H9 (cell line): ENCODE results near the gene PGM3. TPM values are rescaled to one million over a fixed set of nuclear protein-coding genes. Genes with fewer than 3 reads are reported as not detected.

Source experiments
- DNase-seq: peaks from one replicate; pipeline ENCODE4 v3.0.0-alpha.2; 2017
- H2AFZ ChIP-seq: one replicate; pipeline ENCODE4 v1.6.1; 2013; ENCODE audit warnings: mild to moderate bottlenecking, low read length, control low read depth, moderate library complexity
- H2AK5ac ChIP-seq: 2 replicates; pipeline ENCODE4 v1.6.1; 2013; ENCODE audit warnings: low read length, control low read depth, mixed read lengths; ENCODE audit not compliant: insufficient read length
- H2BK120ac ChIP-seq: one replicate; pipeline ENCODE4 v1.6.1; 2013; ENCODE audit warnings: low read depth, mild to moderate bottlenecking, low read length, control low read depth, inconsistent platforms; ENCODE audit not compliant: poor library complexity, severe bottlenecking
- H2BK12ac ChIP-seq: 2 replicates; pipeline ENCODE4 v1.6.1; 2013; ENCODE audit warnings: low read length, control low read depth, mixed read lengths, low read depth; ENCODE audit not compliant: insufficient read length
- H2BK15ac ChIP-seq: 2 replicates; pipeline ENCODE4 v1.6.1; 2013; ENCODE audit warnings: low read depth, low read length, control low read depth
- H2BK20ac ChIP-seq: one replicate; pipeline ENCODE4 v1.6.1; 2013; ENCODE audit warnings: low read depth, mild to moderate bottlenecking, low read length, control low read depth, inconsistent platforms; ENCODE audit not compliant: poor library complexity, severe bottlenecking
- H2BK5ac ChIP-seq: 2 replicates; pipeline ENCODE4 v1.6.1; 2013; ENCODE audit warnings: low read length, control low read depth, mixed read lengths; ENCODE audit not compliant: insufficient read length
- H3K14ac ChIP-seq: 2 replicates; pipeline ENCODE4 v1.6.1; 2013; ENCODE audit warnings: low read length, control low read depth; ENCODE audit not compliant: insufficient read depth
- H3K18ac ChIP-seq: 2 replicates; pipeline ENCODE4 v1.6.1; 2013; ENCODE audit warnings: low read depth, mild to moderate bottlenecking, mixed read lengths, low read length, control low read depth; ENCODE audit not compliant: insufficient read length
- H3K23ac ChIP-seq: 2 replicates; pipeline ENCODE4 v1.6.1; 2013; ENCODE audit warnings: low read length, control low read depth, mixed read lengths, low read depth; ENCODE audit not compliant: insufficient read length
- H3K23me2 ChIP-seq: 2 replicates; pipeline ENCODE4 v1.6.1; 2013; ENCODE audit warnings: low read depth, mild to moderate bottlenecking, mixed read lengths, low read length, control low read depth; ENCODE audit not compliant: insufficient read length, poor library complexity, severe bottlenecking
- H3K27ac ChIP-seq: 2 replicates; pipeline ENCODE4 v1.5.1; 2013; ENCODE audit warnings: low read length, control low read depth, mixed read lengths, low read depth; ENCODE audit not compliant: insufficient read length
- H3K27me3 ChIP-seq: 2 replicates; pipeline ENCODE4 v1.6.1; 2013; ENCODE audit warnings: low read length, control low read depth, inconsistent platforms; ENCODE audit not compliant: insufficient read depth
- H3K4ac ChIP-seq: 2 replicates; pipeline ENCODE4 v1.6.1; 2013; ENCODE audit warnings: low read depth, mild to moderate bottlenecking, control low read depth, inconsistent platforms, low read length, moderate library complexity
- H3K4me1 ChIP-seq: 2 replicates; pipeline ENCODE4 v1.6.1; 2013; ENCODE audit warnings: low read length, control low read depth, inconsistent platforms; ENCODE audit not compliant: insufficient read depth
- H3K4me2 ChIP-seq: 2 replicates; pipeline ENCODE4 v1.6.1; 2013; ENCODE audit warnings: low read length, control low read depth, mixed read lengths; ENCODE audit not compliant: insufficient read length, insufficient read depth
- H3K56ac ChIP-seq: 2 replicates; pipeline ENCODE4 v1.6.1; 2013; ENCODE audit warnings: low read depth, mild to moderate bottlenecking, mixed read lengths, low read length, control low read depth; ENCODE audit not compliant: insufficient read length
- H3K79me1 ChIP-seq: 2 replicates; pipeline ENCODE4 v1.6.1; 2013; ENCODE audit warnings: low read depth, mild to moderate bottlenecking, moderate library complexity, low read length, control low read depth, inconsistent platforms; ENCODE audit not compliant: insufficient read depth, poor library complexity, severe bottlenecking
- H3K79me2 ChIP-seq: 2 replicates; pipeline ENCODE4 v1.6.1; 2013; ENCODE audit warnings: low read length, control low read depth, inconsistent platforms; ENCODE audit not compliant: insufficient read depth
- H3K9ac ChIP-seq: 2 replicates; pipeline ENCODE4 v1.6.1; 2013; ENCODE audit warnings: low read length, control low read depth, mixed read lengths; ENCODE audit not compliant: insufficient read length; ENCODE audit errors: extremely low read depth
- H3K9me3 ChIP-seq: one replicate; pipeline ENCODE4 v1.6.1; 2013; ENCODE audit warnings: low read depth, low read length, inconsistent platforms; ENCODE audit not compliant: control insufficient read depth
- H3T11ph ChIP-seq: one replicate; pipeline ENCODE4 v1.6.1; 2013; ENCODE audit warnings: mild to moderate bottlenecking, low read length, control low read depth, inconsistent platforms
- H4K20me1 ChIP-seq: one replicate; pipeline ENCODE4 v1.6.1; 2013; ENCODE audit not compliant: control insufficient read depth, insufficient read length, insufficient read depth
- H4K5ac ChIP-seq: 2 replicates; pipeline ENCODE4 v1.6.1; 2013; ENCODE audit warnings: low read depth, mild to moderate bottlenecking, mixed read lengths, low read length, control low read depth; ENCODE audit not compliant: insufficient read length
- H4K8ac ChIP-seq: replicated peaks from 2 replicates; pipeline ENCODE4 v1.6.1; 2013; ENCODE audit warnings: low read length, control low read depth, mixed read lengths, low read depth; ENCODE audit not compliant: insufficient read length
- H4K91ac ChIP-seq: 2 replicates; pipeline ENCODE4 v1.6.1; 2013; ENCODE audit warnings: low read depth, mild to moderate bottlenecking, moderate library complexity, mixed read lengths, low read length, control low read depth; ENCODE audit not compliant: insufficient read length
- H3K27ac Mint-ChIP-seq, 3 experiments: 2 replicates in 2 of 3; 3 replicates in 1 of 3; pipeline ENCODE4 v1.8.0; 2020 to 2021; ENCODE audit warnings: mixed read lengths in 3 of 3, mild to moderate bottlenecking in 1 of 3, moderate library complexity in 1 of 3
- H3K27me3 Mint-ChIP-seq: 2 replicates; pipeline ENCODE4 v1.8.0; 2021; ENCODE audit warnings: low read depth, mild to moderate bottlenecking, moderate library complexity, mixed read lengths
- H3K36me3 Mint-ChIP-seq, 3 experiments: 2 replicates in 2 of 3; 3 replicates in 1 of 3; pipeline ENCODE4 v1.8.0; 2020 to 2021; ENCODE audit warnings: low read depth in 3 of 3, mixed read lengths in 3 of 3; ENCODE audit not compliant: insufficient read depth in 1 of 3
- H3K4me1 Mint-ChIP-seq, 2 experiments: 2 replicates each; pipeline ENCODE4 v1.8.0; 2020; ENCODE audit warnings: mixed read lengths in 2 of 2
- H3K4me3 Mint-ChIP-seq, 2 experiments: 2 replicates in 1 of 2; 3 replicates in 1 of 2; pipeline ENCODE4 v1.8.0; 2020 to 2021; ENCODE audit warnings: mild to moderate bottlenecking in 2 of 2, mixed read lengths in 2 of 2, moderate library complexity in 1 of 2
- H3K9me3 Mint-ChIP-seq, 2 experiments: 2 replicates in 1 of 2; 3 replicates in 1 of 2; pipeline ENCODE4 v1.8.0; 2020; ENCODE audit warnings: mild to moderate bottlenecking in 2 of 2, mixed read lengths in 2 of 2, moderate library complexity in 1 of 2
- CTCF ChIP-seq: fragments of 200-600 bp; sonication (generic); conservative IDR thresholded peaks from 3 replicates; pipeline ENCODE4 v1.8.0; 2021; ENCODE audit warnings: antibody characterized with exemption, mild to moderate bottlenecking
- WGBS: extraction: QIAGEN DNeasy Blood & Tissue Kit; methylation state at CpG from one replicate; pipeline ENCODE4 v1.1.7; 2013; ENCODE audit warnings: missing lambda C conversion rate, low lambda C conversion rate, mixed read lengths; ENCODE audit not compliant: insufficient read length; ENCODE audit errors: extremely low coverage; 5-methylcytosine and 5-hydroxymethylcytosine counted together
- total RNA-seq: library from RNA; stranded (reverse); gene quantifications from 2 replicates; pipeline ENCODE4 v1.2.1, GENCODE V29; 2021

The PGM3 gene
- total RNA-seq, 1 experiment from 2014 or later, result 69.3 TPM

- Histone ChIP-seq H2BK12ac (no peak overlapping the region), H3K79me2 (no peaks in the 10 kb centered on the region), H3K4ac (no peak overlapping the region), H3K23me2 (no peaks in the 10 kb centered on the region), H3K9me3 (no peaks in the 10 kb centered on the region), H2BK5ac (no peak overlapping the region), H2AK5ac (no peak overlapping the region), H4K8ac (no peak overlapping the region), H4K91ac (no peak overlapping the region), H2BK15ac (no peak overlapping the region), H3K27ac (no peak overlapping the region), H3K79me1 (no peaks in the 10 kb centered on the region), H3K27me3 (no peaks in the 10 kb centered on the region), H2BK20ac (no peak overlapping the region), H3K14ac (no peak overlapping the region), H3K56ac (no peak overlapping the region), H2AFZ (no peak overlapping the region), H4K5ac (no peak overlapping the region), H4K20me1 (no peaks in the 10 kb centered on the region), H3K4me1 (no peaks in the 10 kb centered on the region), H3K4me2 (no peak overlapping the region), H3T11ph (no peak overlapping the region), H2BK120ac (no peak overlapping the region), H3K18ac (no peak overlapping the region), H3K9ac (no peak overlapping the region), H3K23ac (no peak overlapping the region)
- Mint-ChIP-seq H3K27ac (no peak overlapping the region), H3K27me3 (no peaks in the 10 kb centered on the region), H3K36me3 (peaks cover 0 to 29% (median 29%) of the 10 kb centered on the region in 3 experiments; a peak in 5 of 7 replicates), H3K4me3 (no peak overlapping the region), H3K9me3 (no peaks in the 10 kb centered on the region), H3K4me1 (peaks cover 0 to 4% of the 10 kb centered on the region in 2 experiments; a peak in 3 of 4 replicates)
- no CpG with 5 or more reads among the region's 3 CpGs for WGBS
- DNase-seq, result no peak
- TF ChIP-seq CTCF, result no peak
Observed at GRCh38 chr6:83132121-83132520, 60.9 kb downstream of the PGM3 start.
